Measurements from ENCODE around the gene SSTR3.
"Not testable (repeated sequence)": the region's sequence is repeated elsewhere in the genome, so short reads cannot be mapped to it uniquely, and the experiment has no call there.

The SSTR3 gene

GRCh38 chr22:37235897-37236607, 23.8 kb upstream of the SSTR3 start:
- TF ChIP-seq FOXK2 (IDR thresholded peaks at IDR 0.05) (no peak), SUZ12 (IDR thresholded peaks at IDR 0.05) (no peak), FOXM1 (IDR thresholded peaks at IDR 0.05; ENCODE audit: borderline replicate concordance) (no peak), ELF4 (IDR thresholded peaks at IDR 0.05) (no peak), BHLHE40 (IDR thresholded peaks at IDR 0.05; ENCODE audit: borderline replicate concordance) (no peak), ZNF384 (IDR thresholded peaks at IDR 0.05) (no peak), CTBP1 (IDR thresholded peaks at IDR 0.05; ENCODE audit: borderline replicate concordance) (no peak), ARNT (IDR thresholded peaks at IDR 0.05) (no peak), FOXA1 (IDR thresholded peaks at IDR 0.05) (no peak), SP1 (IDR thresholded peaks at IDR 0.05) (no peak), PKNOX1 (IDR thresholded peaks at IDR 0.05) (no peak), NFRKB (IDR thresholded peaks at IDR 0.05) (no peak), LEF1 (IDR thresholded peaks at IDR 0.05; ENCODE audit: borderline replicate concordance) (no peak), TARDBP (IDR thresholded peaks at IDR 0.05) (no peak), HDGF (IDR thresholded peaks at IDR 0.05; ENCODE audit: borderline replicate concordance) (no peak)
- ChIA-PET CTCF (no interaction called here), POLR2A (no interaction called here)
- DNase-seq (ENCODE audit: extremely low spot score) = no peak

GRCh38 chr22:37234736-37235711, 22.7 kb upstream of the SSTR3 start:
- no peak for DNase-seq (ENCODE audit: extremely low spot score)
- POLR2A ChIA-PET = no interaction called here
- TF ChIP-seq NFRKB (IDR thresholded peaks at IDR 0.05) (no peak), FOXK2 (IDR thresholded peaks at IDR 0.05) (no peak), TARDBP (IDR thresholded peaks at IDR 0.05) (no peak), CTBP1 (IDR thresholded peaks at IDR 0.05; ENCODE audit: borderline replicate concordance) (no peak), ARNT (IDR thresholded peaks at IDR 0.05) (no peak), LEF1 (IDR thresholded peaks at IDR 0.05; ENCODE audit: borderline replicate concordance) (no peak), FOXA1 (IDR thresholded peaks at IDR 0.05) (no peak), PKNOX1 (IDR thresholded peaks at IDR 0.05) (no peak), SP1 (IDR thresholded peaks at IDR 0.05) (no peak), HDGF (IDR thresholded peaks at IDR 0.05; ENCODE audit: borderline replicate concordance) (no peak), ZNF384 (IDR thresholded peaks at IDR 0.05) (no peak), SUZ12 (IDR thresholded peaks at IDR 0.05) (no peak), L3MBTL2 (conservative IDR thresholded peaks at IDR 0.05) (no peak), BHLHE40 (IDR thresholded peaks at IDR 0.05; ENCODE audit: borderline replicate concordance) (no peak), FOXM1 (IDR thresholded peaks at IDR 0.05; ENCODE audit: borderline replicate concordance) (no peak), ELF4 (IDR thresholded peaks at IDR 0.05) (no peak)
- CTCF ChIA-PET = no interaction called here

GRCh38 chr22:37233751-37234631, 21.7 kb upstream of the SSTR3 start:
- ChIA-PET POLR2A (no interaction called here), CTCF (no interaction called here)
- DNase-seq (ENCODE audit: extremely low spot score) = no peak
- TF ChIP-seq PKNOX1 (IDR thresholded peaks at IDR 0.05) (no peak), ZNF384 (IDR thresholded peaks at IDR 0.05) (no peak), SP1 (IDR thresholded peaks at IDR 0.05) (no peak), ARNT (IDR thresholded peaks at IDR 0.05) (no peak), SUZ12 (IDR thresholded peaks at IDR 0.05) (no peak), LEF1 (IDR thresholded peaks at IDR 0.05; ENCODE audit: borderline replicate concordance) (no peak), TARDBP (IDR thresholded peaks at IDR 0.05) (no peak), BHLHE40 (IDR thresholded peaks at IDR 0.05; ENCODE audit: borderline replicate concordance) (no peak), FOXA1 (IDR thresholded peaks at IDR 0.05) (no peak), CTBP1 (IDR thresholded peaks at IDR 0.05; ENCODE audit: borderline replicate concordance) (no peak), L3MBTL2 (conservative IDR thresholded peaks at IDR 0.05) (no peak), HDGF (IDR thresholded peaks at IDR 0.05; ENCODE audit: borderline replicate concordance) (no peak), FOXM1 (IDR thresholded peaks at IDR 0.05; ENCODE audit: borderline replicate concordance) (no peak), ELF4 (IDR thresholded peaks at IDR 0.05) (no peak), FOXK2 (IDR thresholded peaks at IDR 0.05) (no peak), NFRKB (IDR thresholded peaks at IDR 0.05) (no peak)

- DNase-seq (ENCODE audit: extremely low spot score); CTCF ChIA-PET; POLR2A ChIA-PET: not testable (repeated sequence)
Observed at GRCh38 chr22:37233371-37233750, 21.1 kb upstream of the SSTR3 start.
